Measurements from ENCODE around the gene NDUFB5. TPM values are rescaled to one million over a fixed set of nuclear protein-coding genes. Genes with fewer than 3 reads are reported as not detected.
A peak's percentile ranks its signal among the peaks of the same experiment; 100 is the strongest.

NDUFB5 gene
- total RNA-seq, 2 donors from 2014 or later: 103 to 116 TPM

- peaks cover 27% of the 10 kb centered on the region for H3K4me1 Mint-ChIP-seq
- peak; percentile 69 for DNase-seq
These were observed 61.9 kb downstream of the NDUFB5 start for GRCh38 chr3:179666436-179667035.

GRCh38 chr3:179668429-179668828 lies 63.8 kb downstream of the NDUFB5 start:
- H3K9me3 ChIP-seq (ENCODE audit: control insufficient read depth, low read length): no peaks in the 10 kb centered on the region
- Mint-ChIP-seq H3K27me3 (ENCODE audit: insufficient read depth) (no peaks in the 10 kb centered on the region), H3K27ac (no peak overlapping the region), H3K9me3 (no peaks in the 10 kb centered on the region), H3K4me3 (no peak overlapping the region), H3K36me3 (ENCODE audit: low read depth) (no peaks in the 10 kb centered on the region), H3K4me1 (peaks cover 15% of the 10 kb centered on the region)
- no peak for DNase-seq
- no peak overlapping the region for H3K4me3 ChIP-seq (ENCODE audit: low read length)
- no peak overlapping the region for H3K27ac ChIP-seq (ENCODE audit: low read depth, low read length)
- no peaks in the 10 kb centered on the region for H3K36me3 ChIP-seq (ENCODE audit: control insufficient read depth, insufficient read depth, low read length)
- H3K9ac ChIP-seq (ENCODE audit: extremely low read depth, low read length, poor library complexity, severe bottlenecking): no peak overlapping the region
- H3K4me1 ChIP-seq (ENCODE audit: control insufficient read depth, insufficient read depth, low read length): no peaks in the 10 kb centered on the region
- no peaks in the 10 kb centered on the region for H3K27me3 ChIP-seq (ENCODE audit: control insufficient read depth, insufficient read depth, low read length, poor library complexity, severe bottlenecking)
- 96 to 100% methylated on average over 1 of the region's 1 CpG for WGBS, 2 experiments (ENCODE audit: insufficient coverage in 1 of 2, insufficient read length in 1 of 2)
- no peak for TF ChIP-seq CTCF (conservative IDR thresholded peaks at IDR 0.05)

More at GRCh38 chr3:179666436-179667035, 61.9 kb downstream of the NDUFB5 start:
- peak; percentile 58 for TF ChIP-seq CTCF (conservative IDR thresholded peaks at IDR 0.05)
- no peaks in the 10 kb centered on the region for H3K27me3 ChIP-seq (ENCODE audit: control insufficient read depth, insufficient read depth, low read length, poor library complexity, severe bottlenecking)
- no peak overlapping the region for H3K27ac Mint-ChIP-seq
- H3K36me3 Mint-ChIP-seq (ENCODE audit: low read depth): no peaks in the 10 kb centered on the region
- H3K27ac ChIP-seq (ENCODE audit: low read depth, low read length): peak overlapping the region; percentile 26
- no peaks in the 10 kb centered on the region for H3K27me3 Mint-ChIP-seq (ENCODE audit: insufficient read depth)
- H3K9me3 ChIP-seq (ENCODE audit: control insufficient read depth, low read length): no peaks in the 10 kb centered on the region
- 54 to 68% methylated on average over 6 to 8 of the region's 8 CpGs for WGBS, 2 experiments (ENCODE audit: insufficient coverage in 1 of 2, insufficient read length in 1 of 2)
- no peaks in the 10 kb centered on the region for H3K9me3 Mint-ChIP-seq
- no peaks in the 10 kb centered on the region for H3K4me1 ChIP-seq (ENCODE audit: control insufficient read depth, insufficient read depth, low read length)
- H3K4me3 Mint-ChIP-seq: no peak overlapping the region
- H3K36me3 ChIP-seq (ENCODE audit: control insufficient read depth, insufficient read depth, low read length): no peaks in the 10 kb centered on the region
- H3K4me3 ChIP-seq (ENCODE audit: low read length): no peak overlapping the region
- H3K9ac ChIP-seq (ENCODE audit: extremely low read depth, low read length, poor library complexity, severe bottlenecking): no peak overlapping the region

DNA sequence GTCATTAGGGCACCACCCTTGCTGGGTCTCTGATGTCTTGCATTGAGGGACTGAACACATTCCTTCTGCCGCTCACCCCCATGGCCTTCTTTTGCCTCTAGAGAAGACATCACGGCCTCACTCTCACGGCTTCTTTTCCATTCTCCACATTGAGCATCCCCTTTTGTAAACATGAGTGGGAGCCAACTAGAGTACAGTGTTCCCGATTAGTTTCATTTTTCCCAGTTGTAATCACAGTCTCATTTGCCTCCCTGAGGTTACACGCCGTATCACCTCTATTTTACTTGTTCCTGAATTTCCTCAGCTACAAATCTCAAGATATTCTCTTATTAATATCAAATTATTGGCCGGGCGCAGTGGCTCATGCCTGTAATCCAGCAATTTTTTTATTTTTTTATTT lies 65.7 kb downstream of the NDUFB5 start:
- H3K27ac Mint-ChIP-seq: no peak overlapping the region
- WGBS, 2 experiments (ENCODE audit: insufficient coverage in 1 of 2, insufficient read length in 1 of 2): 92 to 94% methylated on average over 6 to 8 of the region's 8 CpGs
- Histone ChIP-seq H3K9me3 (ENCODE audit: control insufficient read depth, low read length) (no peaks in the 10 kb centered on the region), H3K9ac (ENCODE audit: extremely low read depth, low read length, poor library complexity, severe bottlenecking) (no peak overlapping the region), H3K36me3 (ENCODE audit: control insufficient read depth, insufficient read depth, low read length) (no peaks in the 10 kb centered on the region), H3K27me3 (ENCODE audit: control insufficient read depth, insufficient read depth, low read length, poor library complexity, severe bottlenecking) (no peaks in the 10 kb centered on the region), H3K4me1 (ENCODE audit: control insufficient read depth, insufficient read depth, low read length) (no peaks in the 10 kb centered on the region), H3K4me3 (ENCODE audit: low read length) (no peak overlapping the region), H3K27ac (ENCODE audit: low read depth, low read length) (no peak overlapping the region)
- no peak for TF ChIP-seq CTCF (conservative IDR thresholded peaks at IDR 0.05)
- H3K9me3 Mint-ChIP-seq: no peaks in the 10 kb centered on the region
- no peaks in the 10 kb centered on the region for H3K27me3 Mint-ChIP-seq (ENCODE audit: insufficient read depth)
- H3K4me3 Mint-ChIP-seq: no peak overlapping the region
- DNase-seq: no peak
- peaks cover 5% of the 10 kb centered on the region for H3K36me3 Mint-ChIP-seq (ENCODE audit: low read depth)
- peaks cover 12% of the 10 kb centered on the region for H3K4me1 Mint-ChIP-seq
